22Rv1 (cell line): Measurements from ENCODE around the gene KCND2.

ENCODE experiments used
- ZFX ChIP-seq: fragments of 450-650 bp; IDR thresholded peaks from 2 replicates; pipeline ENCODE4 v1.6.1; 2017; ENCODE audit warnings: antibody characterized with exemption, borderline replicate concordance
- TF ChIP-seq, protein P1 (sequence below): fragments of 450-650 bp; IDR thresholded peaks from 2 replicates; pipeline ENCODE4 v1.5.1; 2017; ENCODE audit warnings: mild to moderate bottlenecking

DNA sequence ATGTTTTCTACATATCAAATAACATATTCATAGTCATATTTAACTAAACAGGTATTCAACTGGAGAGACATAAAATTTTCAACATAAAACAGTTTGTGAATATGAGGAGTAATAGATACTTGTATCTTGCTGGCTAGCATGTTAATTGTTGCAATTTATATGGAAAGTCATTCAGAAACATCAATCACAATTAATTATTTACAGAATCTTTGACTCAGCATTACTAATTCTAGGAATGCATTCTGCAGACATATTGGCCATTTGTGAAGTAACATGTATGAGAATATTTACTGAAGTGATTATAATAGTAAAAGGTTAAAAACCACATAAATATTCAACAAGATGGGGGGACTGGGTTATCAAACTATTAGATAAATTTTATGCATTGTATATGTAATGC is 381.3 kb downstream of the KCND2 start:
- TF ChIP-seq, protein P1, sequence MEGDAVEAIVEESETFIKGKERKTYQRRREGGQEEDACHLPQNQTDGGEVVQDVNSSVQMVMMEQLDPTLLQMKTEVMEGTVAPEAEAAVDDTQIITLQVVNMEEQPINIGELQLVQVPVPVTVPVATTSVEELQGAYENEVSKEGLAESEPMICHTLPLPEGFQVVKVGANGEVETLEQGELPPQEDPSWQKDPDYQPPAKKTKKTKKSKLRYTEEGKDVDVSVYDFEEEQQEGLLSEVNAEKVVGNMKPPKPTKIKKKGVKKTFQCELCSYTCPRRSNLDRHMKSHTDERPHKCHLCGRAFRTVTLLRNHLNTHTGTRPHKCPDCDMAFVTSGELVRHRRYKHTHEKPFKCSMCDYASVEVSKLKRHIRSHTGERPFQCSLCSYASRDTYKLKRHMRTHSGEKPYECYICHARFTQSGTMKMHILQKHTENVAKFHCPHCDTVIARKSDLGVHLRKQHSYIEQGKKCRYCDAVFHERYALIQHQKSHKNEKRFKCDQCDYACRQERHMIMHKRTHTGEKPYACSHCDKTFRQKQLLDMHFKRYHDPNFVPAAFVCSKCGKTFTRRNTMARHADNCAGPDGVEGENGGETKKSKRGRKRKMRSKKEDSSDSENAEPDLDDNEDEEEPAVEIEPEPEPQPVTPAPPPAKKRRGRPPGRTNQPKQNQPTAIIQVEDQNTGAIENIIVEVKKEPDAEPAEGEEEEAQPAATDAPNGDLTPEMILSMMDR = no peak
- TF ChIP-seq ZFX = no peak
